Bronchial smooth muscle cell (primary cell): ENCODE data around the gene ARHGEF16. TPM values are rescaled to one million over a fixed set of nuclear protein-coding genes. Genes with fewer than 3 reads are reported as not detected.

ENCODE experiments used
- total RNA-seq: library from RNA; depleted of rRNA; stranded (reverse); fragments of >200 nt; gene quantifications from 2 replicates; pipeline ENCODE4 v1.2.1, GENCODE V29; 2014

The ARHGEF16 gene
- total RNA-seq: 0.09 TPM in 1 of 2 replicates, not detected in the other

GRCh38 chr1:3453891-3454810, at the start of gene ARHGEF16:
Gene ARHGEF16 (plus strand): TSS chr1:3454665. CDS start chr1:3463085, 8,420 bp downstream.

Other genes with a start within 250 kb of the ARHGEF16 start
- gene MEGF6, start 156.8 kb downstream of the ARHGEF16 start, total RNA-seq: 1.5 and 2.4 TPM in 2 replicates
- gene TPRG1L, start 170.3 kb downstream of the ARHGEF16 start, total RNA-seq: 25.8 and 26.2 TPM in 2 replicates
- gene WRAP73, start 195.4 kb downstream of the ARHGEF16 start, total RNA-seq: 10.7 and 12.6 TPM in 2 replicates
- gene TP73, start 197.9 kb downstream of the ARHGEF16 start, total RNA-seq: not detected in 2 replicates